ENCODE measurements around the gene MAPK8. TPM values are rescaled to one million over a fixed set of nuclear protein-coding genes. Genes with fewer than 3 reads are reported as not detected.
A peak's percentile ranks its signal among the peaks of the same experiment; 100 is the strongest.

The MAPK8 gene
- total and polyA plus RNA-seq, 9 of the 15 experiments (the other 6 are each of a cell fraction or from before 2014, with no cell fraction given): 6.4 to 159 (median 71.0) TPM

DNA sequence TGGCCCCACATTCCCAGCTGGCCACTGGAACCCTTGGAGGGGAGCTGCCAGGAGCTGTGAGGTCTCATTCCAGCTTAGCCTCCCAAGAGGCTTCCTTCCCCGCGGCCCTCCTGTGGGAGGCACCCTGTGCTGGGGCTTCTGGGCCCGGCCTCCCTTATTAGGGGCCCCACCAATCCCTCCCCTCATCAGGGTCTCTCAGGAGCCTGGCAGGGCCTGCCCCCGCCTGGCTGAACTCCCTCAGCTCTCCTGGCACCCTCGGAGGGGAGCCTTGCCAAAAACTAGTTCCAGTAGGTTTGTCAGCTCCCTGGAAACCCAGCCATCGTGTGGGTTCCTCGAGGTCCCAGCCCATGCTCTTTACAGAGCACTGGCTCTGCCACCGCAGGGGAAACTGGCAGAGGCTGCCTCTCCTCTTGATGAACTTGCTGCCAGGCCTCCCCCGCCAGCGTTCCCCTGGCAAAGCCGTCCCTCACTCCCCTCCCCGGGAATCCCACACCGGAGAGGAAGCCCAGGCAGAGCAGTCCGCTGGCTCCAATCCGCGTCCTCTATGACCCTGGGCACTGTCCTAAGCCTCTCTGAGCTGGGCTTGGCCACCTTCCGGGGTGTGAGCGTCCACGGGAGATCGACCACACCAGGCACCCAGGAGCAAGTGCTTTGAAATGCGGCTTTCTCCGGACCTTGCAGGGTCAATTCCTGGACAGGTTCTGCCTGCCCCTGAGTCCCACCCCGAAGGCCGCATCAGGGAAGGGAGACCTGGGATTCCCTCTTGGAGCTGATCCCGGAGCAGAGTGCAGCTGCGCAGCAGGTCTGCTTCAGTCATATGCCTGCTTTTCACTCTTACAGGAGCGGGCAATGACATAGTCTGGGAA lies 158.6 kb downstream of the MAPK8 start:
- Histone ChIP-seq H3K27me3 (ENCODE audit: control insufficient read depth in 2 of 2, insufficient read depth in 2 of 2, low read length in 2 of 2) (no peaks in the 10 kb centered on the region; a peak in 1 of 5 replicates), H2AFZ (ENCODE audit: low read depth, low read length) (no peak overlapping the region), H3K4me1 (replicated peaks in 1 of 2; ENCODE audit: control insufficient read depth in 2 of 2, insufficient read depth in 2 of 2, low read length in 2 of 2) (peaks cover 76 to 82% of the 10 kb centered on the region in 2 experiments), H3K4me2 (ENCODE audit: insufficient read depth, low read length) (no peak overlapping the region), H3K9ac (ENCODE audit: insufficient read depth in 1 of 2, low read depth in 2 of 2, low read length in 2 of 2) (peak overlapping the region; percentile 10 to 76; a peak in 3 of 4 replicates), H3K9me3 (replicated peaks; ENCODE audit: control insufficient read depth, insufficient read depth, low read depth, low read length) (no peaks in the 10 kb centered on the region), H3K27ac (ENCODE audit: extremely low read depth, low read depth, low read length) (peak overlapping the region; percentile 55), H3K79me2 (ENCODE audit: control insufficient read depth, insufficient read depth, low read length) (peaks cover 66% of the 10 kb centered on the region), H3K9me1 (ENCODE audit: control insufficient read depth, insufficient read depth, low read length) (no peaks in the 10 kb centered on the region), H4K20me1 (replicated peaks; ENCODE audit: control insufficient read depth, insufficient read depth, low read length) (no peaks in the 10 kb centered on the region), H3K4me3 (no peak overlapping the region), H3K36me3 (ENCODE audit: control insufficient read depth, insufficient read depth, low read length) (peaks cover 22% of the 10 kb centered on the region)
- TF ChIP-seq ZNF311 (CRISPR knock-in tag; IDR thresholded peaks at IDR 0.05) (peak; percentile 17; the same call in 1 of the 2 replicates), HDAC6 (IDR thresholded peaks at IDR 0.05; ENCODE audit: low read depth, low read length) (no peak), TBL1XR1 (IDR thresholded peaks at IDR 0.05; ENCODE audit: low read length in 2 of 2) (no peak), MAFG (tag; conservative IDR thresholded peaks at IDR 0.05) (no peak), ZC3H8 (IDR thresholded peaks at IDR 0.05) (no peak), DMBX1 (CRISPR knock-in tag; IDR thresholded peaks at IDR 0.05; ENCODE audit: borderline replicate concordance) (peak; percentile 48; the same call in 1 of the 2 replicates), DACH1 (IDR thresholded peaks at IDR 0.05; ENCODE audit: partially characterized antibody) (no peak), ZFP36 (IDR thresholded peaks at IDR 0.05; ENCODE audit: low read depth, low read length, partially characterized antibody) (no peak), ELF4 (CRISPR knock-in tag; IDR thresholded peaks at IDR 0.05) (no peak), ZNF224 (CRISPR knock-in tag; IDR thresholded peaks at IDR 0.05) (no peak), KLF1 (tag; IDR thresholded peaks at IDR 0.05) (no peak)
- TF ChIP-seq, protein P1, sequence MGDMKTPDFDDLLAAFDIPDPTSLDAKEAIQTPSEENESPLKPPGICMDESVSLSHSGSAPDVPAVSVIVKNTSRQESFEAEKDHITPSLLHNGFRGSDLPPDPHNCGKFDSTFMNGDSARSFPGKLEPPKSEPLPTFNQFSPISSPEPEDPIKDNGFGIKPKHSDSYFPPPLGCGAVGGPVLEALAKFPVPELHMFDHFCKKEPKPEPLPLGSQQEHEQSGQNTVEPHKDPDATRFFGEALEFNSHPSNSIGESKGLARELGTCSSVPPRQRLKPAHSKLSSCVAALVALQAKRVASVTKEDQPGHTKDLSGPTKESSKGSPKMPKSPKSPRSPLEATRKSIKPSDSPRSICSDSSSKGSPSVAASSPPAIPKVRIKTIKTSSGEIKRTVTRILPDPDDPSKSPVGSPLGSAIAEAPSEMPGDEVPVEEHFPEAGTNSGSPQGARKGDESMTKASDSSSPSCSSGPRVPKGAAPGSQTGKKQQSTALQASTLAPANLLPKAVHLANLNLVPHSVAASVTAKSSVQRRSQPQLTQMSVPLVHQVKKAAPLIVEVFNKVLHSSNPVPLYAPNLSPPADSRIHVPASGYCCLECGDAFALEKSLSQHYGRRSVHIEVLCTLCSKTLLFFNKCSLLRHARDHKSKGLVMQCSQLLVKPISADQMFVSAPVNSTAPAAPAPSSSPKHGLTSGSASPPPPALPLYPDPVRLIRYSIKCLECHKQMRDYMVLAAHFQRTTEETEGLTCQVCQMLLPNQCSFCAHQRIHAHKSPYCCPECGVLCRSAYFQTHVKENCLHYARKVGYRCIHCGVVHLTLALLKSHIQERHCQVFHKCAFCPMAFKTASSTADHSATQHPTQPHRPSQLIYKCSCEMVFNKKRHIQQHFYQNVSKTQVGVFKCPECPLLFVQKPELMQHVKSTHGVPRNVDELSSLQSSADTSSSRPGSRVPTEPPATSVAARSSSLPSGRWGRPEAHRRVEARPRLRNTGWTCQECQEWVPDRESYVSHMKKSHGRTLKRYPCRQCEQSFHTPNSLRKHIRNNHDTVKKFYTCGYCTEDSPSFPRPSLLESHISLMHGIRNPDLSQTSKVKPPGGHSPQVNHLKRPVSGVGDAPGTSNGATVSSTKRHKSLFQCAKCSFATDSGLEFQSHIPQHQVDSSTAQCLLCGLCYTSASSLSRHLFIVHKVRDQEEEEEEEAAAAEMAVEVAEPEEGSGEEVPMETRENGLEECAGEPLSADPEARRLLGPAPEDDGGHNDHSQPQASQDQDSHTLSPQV (IDR thresholded peaks at IDR 0.05): 0 out of 2 replicates have a peak, but pooled peaks have one; percentile 18
- TF ChIP-seq, protein P2, sequence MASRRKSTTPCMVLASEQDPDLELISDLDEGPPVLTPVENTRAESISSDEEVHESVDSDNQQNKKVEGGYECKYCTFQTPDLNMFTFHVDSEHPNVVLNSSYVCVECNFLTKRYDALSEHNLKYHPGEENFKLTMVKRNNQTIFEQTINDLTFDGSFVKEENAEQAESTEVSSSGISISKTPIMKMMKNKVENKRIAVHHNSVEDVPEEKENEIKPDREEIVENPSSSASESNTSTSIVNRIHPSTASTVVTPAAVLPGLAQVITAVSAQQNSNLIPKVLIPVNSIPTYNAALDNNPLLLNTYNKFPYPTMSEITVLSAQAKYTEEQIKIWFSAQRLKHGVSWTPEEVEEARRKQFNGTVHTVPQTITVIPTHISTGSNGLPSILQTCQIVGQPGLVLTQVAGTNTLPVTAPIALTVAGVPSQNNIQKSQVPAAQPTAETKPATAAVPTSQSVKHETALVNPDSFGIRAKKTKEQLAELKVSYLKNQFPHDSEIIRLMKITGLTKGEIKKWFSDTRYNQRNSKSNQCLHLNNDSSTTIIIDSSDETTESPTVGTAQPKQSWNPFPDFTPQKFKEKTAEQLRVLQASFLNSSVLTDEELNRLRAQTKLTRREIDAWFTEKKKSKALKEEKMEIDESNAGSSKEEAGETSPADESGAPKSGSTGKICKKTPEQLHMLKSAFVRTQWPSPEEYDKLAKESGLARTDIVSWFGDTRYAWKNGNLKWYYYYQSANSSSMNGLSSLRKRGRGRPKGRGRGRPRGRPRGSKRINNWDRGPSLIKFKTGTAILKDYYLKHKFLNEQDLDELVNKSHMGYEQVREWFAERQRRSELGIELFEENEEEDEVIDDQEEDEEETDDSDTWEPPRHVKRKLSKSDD (conservative IDR thresholded peaks at IDR 0.05; ENCODE audit: low read length): no peak
- in situ Hi-C loops (cut with MboI): no loop called here
- FAIRE-seq: no peak
- POLR2A ChIA-PET: interaction anchor here (0.5 to 1.1 kb wide), 3 partner anchors 8 to 16 kb away, joined by 3 read pairs; no protein-coding TSS in a partner anchor
- DNase-seq (ENCODE audit: extremely low read depth in 1 of 4, low spot score in 3 of 4): no peak
- no peak for ATAC-seq
- CTCF ChIA-PET (ENCODE audit: low intra/inter-chr PET ratio): interaction anchor here (0.5 kb wide), 1 partner anchor 126 kb away, joined by 3 read pairs; no protein-coding TSS in a partner anchor
- 85% methylated on average over 26 of the region's 27 CpGs for WGBS (ENCODE audit: insufficient coverage, low coverage, missing lambda C conversion rate)
- no TSS peak for BruUV-seq (replicated peaks)
- intact Hi-C loops (cut with micrococcal nuclease): no loop called here

Measured in K562 (cell line).